Fibroblast of upper back skin (primary cell): ENCODE results near the gene ASPA.
"Not testable (repeated sequence)": the region's sequence is repeated elsewhere in the genome, so short reads cannot be mapped to it uniquely, and the experiment has no call there.

Source experiments
- DNase-seq: peaks from one replicate; pipeline ENCODE4 v3.0.0-alpha.2; 2013

The ASPA gene

DNA sequence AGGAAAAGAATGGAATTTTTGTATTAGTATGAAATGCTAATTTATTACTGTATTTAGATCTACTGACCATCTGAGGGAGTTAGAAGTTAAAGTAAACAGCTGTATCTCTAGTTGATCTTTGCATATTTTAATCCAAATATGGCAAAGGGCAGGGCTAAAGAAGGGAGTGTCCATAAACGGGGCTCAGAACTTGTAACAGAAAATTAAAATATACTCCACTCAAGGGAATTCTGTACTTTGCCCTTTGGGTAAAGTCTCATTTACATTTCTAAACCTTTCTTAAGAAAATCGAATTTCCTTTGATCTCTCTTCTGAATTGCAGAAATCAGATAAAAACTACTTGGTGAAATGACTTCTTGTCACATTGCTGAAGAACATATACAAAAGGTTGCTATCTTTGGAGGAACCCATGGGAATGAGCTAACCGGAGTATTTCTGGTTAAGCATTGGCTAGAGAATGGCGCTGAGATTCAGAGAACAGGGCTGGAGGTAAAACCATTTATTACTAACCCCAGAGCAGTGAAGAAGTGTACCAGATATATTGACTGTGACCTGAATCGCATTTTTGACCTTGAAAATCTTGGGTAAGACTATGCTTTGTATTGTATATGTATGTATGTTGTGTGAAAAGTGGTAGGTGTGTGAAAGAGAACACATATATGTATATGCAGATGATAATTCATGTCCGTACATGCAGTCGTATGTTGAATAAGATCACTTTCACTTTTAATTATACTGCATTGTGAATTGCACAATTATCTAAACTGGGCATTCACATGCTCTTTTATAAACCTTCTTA is at the start of gene ASPA:
Gene ASPA, plus strand, starts transcription at position 186 of the 799 bp plus-strand sequence. Its CDS starts 163 bp downstream, at position 349.
- no peak for DNase-seq

- DNase-seq = not testable (repeated sequence)
Measured at GRCh38 chr17:3433215-3433614, 42.6 kb upstream of the ASPA start.

DNA sequence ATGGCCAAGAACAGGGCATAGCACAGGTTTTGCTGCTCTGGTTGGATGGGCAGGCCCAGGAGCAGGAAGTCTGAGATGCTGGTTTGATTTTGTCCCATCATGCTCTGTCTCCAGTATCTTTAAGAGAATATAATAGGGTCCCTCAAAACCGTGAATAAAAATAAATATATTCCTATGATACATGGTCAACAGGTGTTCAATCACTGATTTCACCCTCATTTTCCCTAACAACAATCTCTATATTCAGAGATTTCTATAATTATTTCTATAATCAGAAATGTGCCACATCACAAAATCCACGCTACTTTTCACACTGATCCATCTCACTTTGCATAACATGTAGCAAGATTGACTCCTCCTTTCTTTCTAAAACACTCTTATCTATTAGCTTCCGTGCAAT is 42.1 kb upstream of the ASPA start, which contains the start of gene OR1E2:
Gene OR1E2, minus strand, starts transcription at position 101 of the 400 bp plus-strand sequence. Its CDS starts 0 bp downstream, at position 101.
- DNase-seq = no peak

DNA sequence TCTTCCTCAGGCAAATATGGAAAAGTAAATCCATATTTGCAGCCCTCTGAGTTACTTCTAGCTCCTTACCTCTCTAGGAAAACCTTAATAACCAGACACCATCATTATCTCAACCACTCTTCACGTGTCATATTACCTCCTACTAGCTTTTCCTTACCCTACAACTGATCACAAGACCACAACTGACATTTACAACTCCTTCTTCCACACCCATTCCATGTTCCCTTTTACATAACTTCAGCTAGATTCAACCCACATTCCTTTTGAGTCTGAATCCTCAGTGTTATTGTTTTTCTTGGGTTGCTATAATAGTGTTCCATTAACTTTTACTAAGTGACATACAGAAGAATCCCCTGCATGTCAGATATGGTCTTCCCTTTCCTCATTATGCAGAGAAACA is 37.4 kb upstream of the ASPA start:
- DNase-seq = no peak

DNA sequence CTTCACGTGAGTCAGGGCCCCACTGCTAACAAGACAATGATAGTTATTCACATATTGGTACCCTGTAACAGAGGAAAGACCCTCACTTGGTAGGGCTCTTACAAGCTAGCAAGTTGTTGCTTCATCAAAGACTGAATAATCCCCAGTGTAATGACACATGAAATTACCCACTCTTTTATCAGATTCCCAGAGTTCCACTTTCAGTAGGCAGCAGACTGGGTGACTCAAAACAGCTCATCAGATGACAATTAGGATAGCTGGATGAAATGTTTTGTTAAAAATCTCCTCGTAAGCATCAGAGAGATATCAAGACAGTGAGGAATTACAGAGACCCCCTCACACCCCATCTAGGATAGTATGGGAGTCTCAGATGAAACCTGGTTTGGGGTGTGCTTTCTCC is 35.3 kb upstream of the ASPA start:
- DNase-seq = no peak

- DNase-seq = no peak
Measured at GRCh38 chr17:3447625-3448024, 28.2 kb upstream of the ASPA start.

GRCh38 chr17:3448059-3448665 is 27.6 kb upstream of the ASPA start:
- no peak for DNase-seq

DNA sequence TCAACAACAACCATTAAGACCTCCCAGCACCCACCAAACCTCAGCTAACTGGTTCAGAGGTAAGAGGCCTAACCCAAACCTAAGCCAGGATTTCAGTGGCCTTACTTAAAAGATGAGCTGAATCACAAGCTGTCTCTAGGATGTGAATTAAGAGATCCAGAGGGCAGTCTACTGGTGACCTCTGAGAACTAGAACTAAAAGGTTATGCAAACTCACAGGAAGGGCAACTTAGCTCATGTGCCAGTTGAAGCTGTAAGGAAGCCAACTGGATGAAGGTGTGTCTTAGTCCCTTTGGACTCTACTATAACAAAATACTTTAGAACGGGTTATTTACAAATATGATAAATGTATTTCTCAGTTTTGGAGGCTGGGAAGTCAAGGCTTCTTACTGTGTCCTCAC is 9.4 kb upstream of the ASPA start:
- not testable (repeated sequence) for DNase-seq

DNA sequence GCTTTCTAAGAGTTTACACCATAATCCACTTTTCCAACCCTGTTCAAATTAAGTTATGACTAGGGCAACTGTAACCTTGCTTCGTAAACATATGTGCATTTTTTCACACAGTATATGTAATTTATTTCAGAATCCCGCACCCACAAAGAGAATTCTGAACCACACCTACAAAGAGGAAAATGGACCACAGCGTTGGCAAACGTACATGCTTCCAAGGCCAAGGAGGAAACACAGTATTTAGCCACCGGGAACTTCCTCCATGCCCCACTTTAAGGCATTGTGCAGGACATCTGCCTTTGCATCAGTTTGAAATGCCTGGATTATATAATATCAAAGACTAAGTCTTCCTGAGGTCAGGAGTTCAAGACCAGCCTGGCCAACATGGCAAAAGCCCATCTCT is 6.3 kb upstream of the ASPA start:
- no peak for DNase-seq

DNA sequence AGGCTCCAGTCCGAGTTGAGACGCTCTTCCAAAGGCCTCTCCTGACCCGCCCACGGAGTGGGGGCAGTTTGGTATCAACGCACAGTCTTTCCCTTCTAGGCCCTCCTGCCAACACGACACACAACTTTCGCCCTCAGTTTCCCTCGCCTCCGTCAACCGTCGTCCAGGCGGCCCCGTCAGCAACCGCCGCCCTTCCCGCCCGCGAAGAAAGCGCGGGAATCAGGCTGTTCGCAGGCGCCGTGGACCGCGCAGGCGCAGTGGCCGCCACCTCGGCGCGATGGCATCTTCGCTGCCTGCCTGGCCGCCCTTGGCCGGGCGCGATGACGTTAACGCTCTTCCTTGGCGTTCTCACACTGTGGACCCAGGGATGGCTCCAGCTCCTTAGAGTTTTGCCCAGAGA is 4.2 kb upstream of the ASPA start, which contains the start of gene SPATA22:
Gene SPATA22, minus strand, starts transcription at position 221 of the 400 bp plus-strand sequence. CDS start 2,494 bp downstream, outside the sequence.
- no peak for DNase-seq

DNA sequence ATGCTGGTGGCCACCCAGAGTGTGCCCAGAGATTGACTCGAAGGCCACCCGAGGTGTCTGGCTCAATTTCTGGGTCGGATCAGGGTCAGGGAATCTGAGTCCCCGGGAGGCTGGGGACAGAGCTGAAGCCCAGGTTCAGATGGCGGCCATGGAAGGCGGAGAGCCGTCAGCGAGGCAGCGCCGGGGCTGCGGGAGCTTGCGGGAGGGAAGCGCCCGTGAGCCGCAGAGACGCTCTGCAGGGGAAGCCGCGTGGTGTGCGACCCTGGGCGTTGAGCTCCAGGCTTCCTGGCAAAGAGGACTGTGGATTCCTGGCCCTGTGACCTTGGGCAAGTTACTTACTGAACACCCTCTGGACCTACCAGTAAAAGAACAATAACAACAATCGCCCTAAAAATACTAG is 3.7 kb upstream of the ASPA start:
- DNase-seq = no peak

GRCh38 chr17:3474212-3474611 is 1.6 kb upstream of the ASPA start:
- no peak for DNase-seq

DNA sequence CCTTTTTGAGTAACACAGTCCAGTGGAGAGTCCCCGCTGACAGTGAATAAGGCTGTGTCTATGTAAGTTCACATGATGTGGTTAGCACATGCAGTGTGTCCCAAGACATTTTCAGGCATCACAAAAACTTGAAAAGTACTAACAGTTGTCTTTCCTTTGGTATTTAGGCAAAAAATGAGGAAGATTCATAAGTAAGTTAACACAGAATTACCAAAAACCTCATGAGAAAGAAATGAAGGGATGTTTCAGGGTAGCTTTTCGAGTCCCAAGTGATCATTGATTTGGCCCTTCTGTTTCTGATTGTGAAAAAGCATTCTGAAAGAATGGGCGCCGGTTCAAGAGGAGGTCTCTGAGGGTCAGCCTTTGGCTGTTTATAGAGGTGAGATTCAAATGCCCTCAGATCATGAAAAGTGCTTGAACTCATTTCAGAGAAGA is 529 bp upstream of the ASPA start:
- DNase-seq = no peak

DNA sequence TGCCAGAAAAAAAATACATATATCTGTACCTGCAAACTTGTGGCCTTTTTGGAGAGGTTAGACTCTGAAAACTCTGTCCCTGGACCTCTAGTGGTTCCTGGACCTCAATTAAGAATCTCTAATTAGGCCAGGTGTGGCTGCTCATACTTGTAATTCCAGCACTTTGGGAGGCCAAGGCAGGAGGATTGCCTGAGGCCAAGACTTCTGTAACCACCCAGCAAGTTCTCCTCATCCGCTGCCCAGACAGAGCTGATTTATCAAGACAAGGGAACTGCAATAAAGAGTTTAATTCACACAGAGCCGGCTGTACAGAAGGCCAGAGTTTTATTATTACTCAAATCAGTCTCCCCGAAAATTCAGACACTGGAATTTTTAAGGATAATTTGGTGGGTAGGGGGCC is 4.2 kb downstream of the ASPA start:
- DNase-seq = no peak

DNA sequence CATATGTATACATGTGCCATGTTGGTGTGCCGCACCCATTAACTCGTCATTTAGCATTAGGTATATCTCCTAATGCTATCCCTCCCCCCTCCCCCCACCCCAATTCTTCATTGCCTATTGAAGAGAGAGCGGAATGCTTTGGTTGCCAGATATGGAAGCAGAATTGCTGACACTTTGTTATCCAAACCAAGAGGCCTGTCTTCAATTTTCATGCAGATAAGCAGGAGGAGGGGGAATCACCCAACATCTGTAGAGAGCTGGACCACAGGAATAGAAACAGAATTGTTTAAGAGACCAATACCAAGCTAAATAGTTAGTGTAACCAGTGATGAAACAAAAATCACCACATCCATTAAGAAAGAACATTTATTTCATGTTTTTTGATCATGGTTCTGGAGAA is 7.1 kb downstream of the ASPA start:
- no peak for DNase-seq

DNA sequence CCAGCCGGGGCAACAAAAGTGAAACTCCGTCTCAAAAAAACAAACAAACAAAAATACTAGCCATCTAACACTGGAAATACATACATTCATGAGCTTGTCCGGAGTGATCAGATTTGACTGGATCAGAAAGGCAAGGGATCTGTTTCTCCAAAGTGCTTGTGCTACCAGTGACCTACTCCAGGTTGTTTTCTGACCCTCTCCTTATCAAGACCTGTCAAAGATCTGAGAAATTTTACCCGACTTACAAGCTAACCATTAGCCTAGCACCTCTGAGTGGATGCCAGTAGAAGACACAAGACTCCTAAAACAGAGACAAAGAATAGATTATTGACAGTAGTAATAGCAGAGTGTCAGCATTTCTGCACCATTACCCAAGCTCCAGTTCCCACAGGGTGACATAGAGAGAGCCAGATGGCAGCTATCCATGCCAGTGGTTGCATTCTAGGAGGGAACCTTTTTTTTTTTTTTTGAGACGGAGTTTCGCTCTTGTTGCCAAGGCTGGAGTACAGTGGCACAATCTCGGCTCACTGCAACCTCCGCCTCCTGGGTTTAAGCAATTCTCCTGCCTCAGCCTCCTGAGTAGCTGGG is 9.8 kb downstream of the ASPA start:
- no peak for DNase-seq

- DNase-seq = no peak
Measured at GRCh38 chr17:3497101-3497500, 21.3 kb downstream of the ASPA start.

- DNase-seq = no peak
Measured at GRCh38 chr17:3501344-3501743, 25.5 kb downstream of the ASPA start.

- no peak for DNase-seq
Measured at GRCh38 chr17:3502466-3502865, 26.7 kb downstream of the ASPA start.

GRCh38 chr17:3503285-3503684 is 27.5 kb downstream of the ASPA start:
- no peak for DNase-seq

DNA sequence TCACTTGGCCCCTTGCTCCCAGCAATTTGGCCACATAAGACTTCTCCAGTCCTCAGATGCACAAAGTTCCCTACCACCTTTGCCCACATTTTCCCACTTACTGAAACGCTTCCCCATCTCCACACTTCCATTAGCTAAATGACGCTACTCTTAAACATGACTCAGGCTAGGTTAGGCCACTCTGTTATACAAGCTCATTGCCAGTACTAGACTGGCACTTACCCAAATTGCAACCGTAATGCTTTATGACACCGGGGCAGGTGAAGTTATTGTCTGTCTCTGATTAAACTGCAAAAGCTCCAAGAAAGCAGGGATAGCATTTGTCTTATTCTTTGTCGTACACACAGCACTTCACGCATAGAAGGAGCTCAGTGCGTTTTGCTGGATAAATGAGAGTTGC is 29.2 kb downstream of the ASPA start:
- DNase-seq = no peak

GRCh38 chr17:3506054-3506453 is 30.3 kb downstream of the ASPA start:
- no peak for DNase-seq

- no peak for DNase-seq
Measured at GRCh38 chr17:3507071-3507470, 31.3 kb downstream of the ASPA start.

DNA sequence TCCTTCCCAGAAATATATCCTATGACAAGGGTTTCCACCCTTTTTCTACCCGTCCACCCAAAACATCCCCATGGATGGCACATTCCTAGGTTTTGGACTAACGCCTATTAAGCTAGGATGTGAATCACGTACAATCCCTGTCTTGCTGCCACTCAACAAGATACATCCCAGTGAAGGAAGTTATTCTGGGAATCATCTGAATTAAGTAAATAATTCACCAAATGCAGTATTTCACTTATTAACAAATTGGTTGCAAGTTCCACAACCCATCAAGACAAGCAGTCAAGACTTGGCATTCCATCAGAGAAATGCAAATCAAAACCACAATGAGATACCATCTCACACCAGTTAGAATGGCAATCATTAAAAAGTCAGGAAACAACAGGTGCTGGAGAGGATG is 32.1 kb downstream of the ASPA start:
- DNase-seq = no peak
